ENCODE results near the gene SMPX.

DNA sequence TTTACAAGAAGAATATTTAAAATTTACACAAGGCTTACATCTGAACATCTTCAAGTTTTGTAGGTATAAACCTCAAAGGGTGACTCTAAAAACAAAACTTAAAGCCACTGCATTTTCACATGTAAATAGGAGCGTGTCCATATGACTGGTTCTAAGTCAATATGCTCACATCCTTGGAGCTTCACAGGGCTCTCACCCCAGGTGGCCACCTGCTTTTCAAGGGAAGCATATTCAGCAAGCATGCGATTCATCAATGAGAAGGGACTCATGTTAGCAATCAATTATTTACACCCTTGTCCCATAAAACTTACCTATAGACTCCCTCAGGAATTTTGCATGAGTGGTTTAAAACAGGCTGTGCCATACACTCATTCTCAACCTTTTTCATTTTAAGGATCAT, 82.0 kb downstream of the SMPX start:
- no peak for TF ChIP-seq TAF1 (IDR thresholded peaks at IDR 0.05; ENCODE audit: borderline replicate concordance, low read depth, low read length)
- TF ChIP-seq, protein P1, sequence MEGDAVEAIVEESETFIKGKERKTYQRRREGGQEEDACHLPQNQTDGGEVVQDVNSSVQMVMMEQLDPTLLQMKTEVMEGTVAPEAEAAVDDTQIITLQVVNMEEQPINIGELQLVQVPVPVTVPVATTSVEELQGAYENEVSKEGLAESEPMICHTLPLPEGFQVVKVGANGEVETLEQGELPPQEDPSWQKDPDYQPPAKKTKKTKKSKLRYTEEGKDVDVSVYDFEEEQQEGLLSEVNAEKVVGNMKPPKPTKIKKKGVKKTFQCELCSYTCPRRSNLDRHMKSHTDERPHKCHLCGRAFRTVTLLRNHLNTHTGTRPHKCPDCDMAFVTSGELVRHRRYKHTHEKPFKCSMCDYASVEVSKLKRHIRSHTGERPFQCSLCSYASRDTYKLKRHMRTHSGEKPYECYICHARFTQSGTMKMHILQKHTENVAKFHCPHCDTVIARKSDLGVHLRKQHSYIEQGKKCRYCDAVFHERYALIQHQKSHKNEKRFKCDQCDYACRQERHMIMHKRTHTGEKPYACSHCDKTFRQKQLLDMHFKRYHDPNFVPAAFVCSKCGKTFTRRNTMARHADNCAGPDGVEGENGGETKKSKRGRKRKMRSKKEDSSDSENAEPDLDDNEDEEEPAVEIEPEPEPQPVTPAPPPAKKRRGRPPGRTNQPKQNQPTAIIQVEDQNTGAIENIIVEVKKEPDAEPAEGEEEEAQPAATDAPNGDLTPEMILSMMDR (IDR thresholded peaks at IDR 0.05) = no peak
- no peak for TF ChIP-seq EZH2phosphoT487 (IDR thresholded peaks at IDR 0.05; ENCODE audit: borderline replicate concordance, low read depth)
- TF ChIP-seq, protein P2, sequence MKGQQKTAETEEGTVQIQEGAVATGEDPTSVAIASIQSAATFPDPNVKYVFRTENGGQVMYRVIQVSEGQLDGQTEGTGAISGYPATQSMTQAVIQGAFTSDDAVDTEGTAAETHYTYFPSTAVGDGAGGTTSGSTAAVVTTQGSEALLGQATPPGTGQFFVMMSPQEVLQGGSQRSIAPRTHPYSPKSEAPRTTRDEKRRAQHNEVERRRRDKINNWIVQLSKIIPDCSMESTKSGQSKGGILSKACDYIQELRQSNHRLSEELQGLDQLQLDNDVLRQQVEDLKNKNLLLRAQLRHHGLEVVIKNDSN (IDR thresholded peaks at IDR 0.05; ENCODE audit: borderline replicate concordance, low read depth) = no peak
- TF ChIP-seq EP300 (IDR thresholded peaks at IDR 0.05; ENCODE audit: borderline replicate concordance in 1 of 2, low read depth in 1 of 2, low read length in 1 of 2) = no peak
- no peak for TF ChIP-seq GABPA (IDR thresholded peaks at IDR 0.05; ENCODE audit: low read depth)
